Measurements from ENCODE around the gene HMG20A. TPM values are rescaled to one million over a fixed set of nuclear protein-coding genes. Genes with fewer than 3 reads are reported as not detected.

The HMG20A gene
- total RNA-seq, 1 experiment from 2014 or later: 62.2 TPM

GRCh38 chr15:77494964-77495363, 74.3 kb downstream of the HMG20A start (continued):
- no peak for TF ChIP-seq ATF1 (CRISPR knock-in tag; IDR thresholded peaks at IDR 0.05)

- DNase-seq (ENCODE audit: low spot score) (peak; percentile 45), ATAC-seq (peak; percentile 23)
- TF ChIP-seq ZMAT4 (CRISPR knock-in tag; IDR thresholded peaks at IDR 0.05): no peak
- no peak for TF ChIP-seq IRF2 (CRISPR knock-in tag; IDR thresholded peaks at IDR 0.05; ENCODE audit: borderline replicate concordance, low read depth)
- TF ChIP-seq TEAD1 (CRISPR knock-in tag; IDR thresholded peaks at IDR 0.05): 0 out of 2 replicates have a peak, but pooled peaks have one; percentile 20
- TF ChIP-seq NFATC4 (CRISPR knock-in tag; IDR thresholded peaks at IDR 0.05): no peak
- no peak for TF ChIP-seq ZNF671 (CRISPR knock-in tag; IDR thresholded peaks at IDR 0.05)
- 0 out of 2 replicates have a peak, but pooled peaks have one; percentile 5 for TF ChIP-seq MAX (CRISPR knock-in tag; IDR thresholded peaks at IDR 0.05)
- TF ChIP-seq FOXP4 (CRISPR knock-in tag; IDR thresholded peaks at IDR 0.05): no peak
- TF ChIP-seq ZNF219 (CRISPR knock-in tag; IDR thresholded peaks at IDR 0.05; ENCODE audit: borderline replicate concordance): no peak
- TF ChIP-seq FOXP1 (CRISPR knock-in tag; IDR thresholded peaks at IDR 0.05; ENCODE audit: borderline replicate concordance): peak; percentile 32; the same call in 1 of the 2 replicates
- TF ChIP-seq ZNF281 (CRISPR knock-in tag; IDR thresholded peaks at IDR 0.05): peak; percentile 38; the same call in 1 of the 2 replicates
- Mint-ChIP-seq H3K4me3 (no peak overlapping the region), H3K27me3 (ENCODE audit: low read depth) (no peaks in the 10 kb centered on the region), H3K4me1 (peaks cover 63% of the 10 kb centered on the region), H3K9me3 (no peaks in the 10 kb centered on the region), H3K27ac (peak overlapping the region; percentile 91), H3K36me3 (no peaks in the 10 kb centered on the region)
- POLR2A ChIA-PET: interaction anchor here (0.6 to 1.8 kb wide), 4 partner anchors 13 to 337 kb away, joined by 3 to 10 read pairs (median 4); no protein-coding TSS in a partner anchor
- CTCF ChIA-PET: interaction anchor here (1.0 to 12.1 kb wide), 33 partner anchors 9 to 461 kb away, joined by 3 to 242 read pairs (median 6); partner anchors contain the start of genes HMG20A and PEAK1
Observed at GRCh38 chr15:77495838-77496596, 75.3 kb downstream of the HMG20A start.

- ATAC-seq: peak; percentile 87
- no peak for TF ChIP-seq SOX15 (CRISPR knock-in tag; IDR thresholded peaks at IDR 0.05)
- TF ChIP-seq FOXK1 (CRISPR knock-in tag; IDR thresholded peaks at IDR 0.05): no peak
- no peak for TF ChIP-seq ZNF512 (CRISPR knock-in tag; IDR thresholded peaks at IDR 0.05; ENCODE audit: borderline replicate concordance)
- TF ChIP-seq HMGXB4 (CRISPR knock-in tag; IDR thresholded peaks at IDR 0.05): 0 out of 2 replicates have a peak, but pooled peaks have one; percentile 17
- TF ChIP-seq E2F5 (CRISPR knock-in tag; IDR thresholded peaks at IDR 0.05): 0 out of 2 replicates have a peak, but pooled peaks have one; percentile 3
Observed at GRCh38 chr15:77496715-77497109, 76.0 kb downstream of the HMG20A start.

More at GRCh38 chr15:77496715-77497109, 76.0 kb downstream of the HMG20A start:
- ChIA-PET CTCF (interaction anchor here (0.6 to 12.1 kb wide), 59 partner anchors 10 to 523 kb away, joined by 3 to 242 read pairs (median 4); partner anchors contain the start of genes HMG20A and PEAK1), POLR2A (interaction anchor here (0.6 to 1.8 kb wide), 5 partner anchors 14 to 338 kb away, joined by 3 to 10 read pairs (median 3); no protein-coding TSS in a partner anchor)
- Mint-ChIP-seq H3K9me3 (no peaks in the 10 kb centered on the region), H3K4me3 (no peak overlapping the region), H3K36me3 (no peaks in the 10 kb centered on the region), H3K4me1 (peaks cover 57% of the 10 kb centered on the region), H3K27ac (peak overlapping the region; percentile 91), H3K27me3 (ENCODE audit: low read depth) (no peaks in the 10 kb centered on the region; the same call in 1 of the 2 replicates)
- DNase-seq (ENCODE audit: low spot score): peak; percentile 91

All from WTC11 (cell line).